HG03520 (cell line): Measurements from ENCODE around the gene TWF2.

Source experiments
- ATAC-seq: cut with Tn5 transposase; IDR thresholded peaks from one replicate; pipeline ENCODE4 v1.9.1; 2021; ENCODE audit warnings: mild to moderate bottlenecking, moderate library complexity; ENCODE audit not compliant: unreplicated experiment

Gene TWF2

GRCh38 chr3:52223449-52224408 is 15.2 kb downstream of the TWF2 start:
- no peak for ATAC-seq

GRCh38 chr3:52222319-52223221 is 16.4 kb downstream of the TWF2 start:
- ATAC-seq: no peak

- no peak for ATAC-seq
Measured at GRCh38 chr3:52221563-52222318, 17.2 kb downstream of the TWF2 start.

GRCh38 chr3:52221141-52221562 is 17.8 kb downstream of the TWF2 start:
- no peak for ATAC-seq

GRCh38 chr3:52220380-52221026 is 18.5 kb downstream of the TWF2 start:
- no peak for ATAC-seq

- no peak for ATAC-seq
Measured at GRCh38 chr3:52218937-52219650, 19.9 kb downstream of the TWF2 start.

DNA sequence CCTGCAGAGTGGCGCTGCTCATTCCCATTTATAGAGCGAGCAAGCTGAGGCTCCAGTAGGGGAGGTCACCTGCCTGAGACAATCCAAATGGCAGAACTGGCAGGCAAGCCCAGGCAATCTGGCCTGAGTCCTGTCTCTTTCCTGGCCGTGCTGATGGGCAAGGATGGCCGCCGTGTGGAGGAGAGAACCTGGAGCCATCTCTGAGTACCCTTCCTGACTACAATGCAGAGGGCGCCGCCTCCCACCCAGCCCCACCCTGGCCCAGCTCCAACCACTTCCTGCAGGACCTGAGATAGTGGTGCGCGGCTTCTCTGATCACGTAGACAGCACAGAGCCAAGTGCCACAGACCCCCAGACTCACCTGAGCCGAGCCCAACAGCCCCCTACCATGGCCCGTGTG is 20.5 kb downstream of the TWF2 start:
- ATAC-seq: no peak

DNA sequence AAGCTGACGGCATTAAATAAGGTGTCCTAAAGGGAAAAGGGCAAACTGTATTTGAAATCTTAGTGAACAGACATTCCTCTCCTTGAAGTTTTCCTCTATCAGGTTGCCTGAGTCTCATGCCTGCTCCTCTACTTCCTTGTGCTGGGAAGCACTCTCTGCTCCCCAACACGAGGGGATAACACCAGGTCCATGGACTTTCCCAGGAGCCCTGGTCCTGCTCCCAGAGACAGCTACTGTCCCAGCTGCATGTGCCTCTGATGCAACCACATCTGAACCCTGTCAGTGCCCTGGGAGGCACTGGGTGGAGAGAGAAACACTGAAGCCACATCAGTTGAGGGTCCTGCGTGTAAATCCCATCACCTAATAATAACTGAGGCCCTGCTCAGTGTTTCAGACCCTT is 20.9 kb downstream of the TWF2 start:
- ATAC-seq: no peak

GRCh38 chr3:52217409-52217805 is 21.6 kb downstream of the TWF2 start:
- no peak for ATAC-seq

DNA sequence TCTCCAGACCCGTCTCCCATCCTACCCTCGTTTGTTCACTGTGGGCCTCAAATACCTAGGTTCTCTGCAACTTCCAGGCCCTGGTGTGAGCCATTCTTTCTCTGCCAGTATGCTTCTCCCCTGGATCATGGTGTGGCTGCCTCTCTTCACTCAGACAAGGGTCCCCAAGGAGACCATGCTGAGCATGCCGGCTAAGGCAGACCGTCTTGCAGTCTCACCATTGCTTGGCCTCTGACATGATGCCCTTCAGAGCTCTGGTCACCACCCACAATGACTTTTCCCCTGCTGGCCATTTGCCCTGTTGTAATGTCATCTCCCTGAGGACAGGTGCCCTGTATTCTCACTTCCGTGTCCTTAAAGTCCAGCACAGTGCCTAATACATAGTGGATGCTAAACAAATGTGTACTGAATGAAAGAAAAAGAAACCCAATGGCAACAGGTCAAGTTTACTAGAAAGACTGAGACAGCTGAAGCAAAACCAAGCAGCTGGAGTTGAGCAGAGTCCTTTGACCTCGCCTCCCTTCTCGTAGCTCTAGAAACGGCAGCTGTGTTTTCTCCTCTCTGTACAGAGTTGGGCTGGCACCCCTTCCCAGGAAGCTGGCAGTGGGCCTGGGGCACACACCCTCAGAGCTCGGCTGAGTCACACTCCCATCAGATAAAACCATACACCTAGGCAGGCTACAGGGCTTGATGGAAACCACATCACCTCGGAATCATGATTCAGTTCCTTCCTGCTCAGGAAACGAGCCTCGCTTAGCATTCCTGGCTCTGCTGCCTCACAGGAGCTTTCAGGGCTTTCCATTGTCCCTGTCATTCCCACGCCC is 22.2 kb downstream of the TWF2 start:
- no peak for ATAC-seq

DNA sequence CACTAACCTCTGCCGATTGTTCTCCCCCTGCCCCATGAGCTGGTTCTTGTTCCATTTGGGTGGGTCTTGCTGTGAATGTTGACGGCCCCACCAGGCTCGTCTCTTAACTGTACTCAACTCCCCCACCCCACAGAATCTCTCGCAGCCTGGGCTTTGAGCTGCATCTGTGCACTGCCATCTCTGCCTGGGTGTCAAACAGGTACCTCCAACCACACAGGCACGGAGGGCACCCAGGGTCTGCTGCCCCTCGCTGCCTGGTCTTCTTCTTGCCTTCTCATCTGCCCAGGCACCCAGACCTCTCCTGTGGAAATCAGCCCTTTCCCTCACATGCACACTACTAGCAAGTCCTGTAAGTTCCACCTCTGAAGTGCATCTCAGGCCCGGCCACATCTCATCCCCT is 23.6 kb downstream of the TWF2 start:
- ATAC-seq: no peak

GRCh38 chr3:52213901-52214300 is 25.1 kb downstream of the TWF2 start:
- ATAC-seq: no peak

- no peak for ATAC-seq
Measured at GRCh38 chr3:52213005-52213404, 26.0 kb downstream of the TWF2 start.

DNA sequence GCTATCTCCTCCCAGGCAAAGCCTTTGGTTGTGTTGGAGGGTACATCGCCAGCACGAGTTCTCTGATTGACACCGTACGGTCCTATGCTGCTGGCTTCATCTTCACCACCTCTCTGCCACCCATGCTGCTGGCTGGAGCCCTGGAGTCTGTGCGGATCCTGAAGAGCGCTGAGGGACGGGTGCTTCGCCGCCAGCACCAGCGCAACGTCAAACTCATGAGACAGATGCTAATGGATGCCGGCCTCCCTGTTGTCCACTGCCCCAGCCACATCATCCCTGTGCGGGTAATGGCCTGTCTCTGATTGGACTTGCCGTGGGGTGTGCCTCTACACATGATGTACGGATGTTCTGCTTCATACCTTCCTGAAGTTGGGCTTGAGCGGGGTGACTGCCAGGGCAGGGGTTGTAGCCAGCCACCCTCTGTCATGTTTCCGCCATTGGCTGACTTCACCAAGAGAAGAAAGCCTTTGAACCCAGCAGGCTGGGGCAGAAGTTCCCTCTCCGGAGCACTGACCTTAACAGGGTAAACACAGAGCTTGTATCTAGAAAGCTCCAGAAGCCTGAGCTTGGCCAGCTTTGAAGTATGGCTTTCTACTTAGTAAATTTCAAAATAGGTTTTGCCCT is 27.6 kb downstream of the TWF2 start:
- no peak for ATAC-seq

DNA sequence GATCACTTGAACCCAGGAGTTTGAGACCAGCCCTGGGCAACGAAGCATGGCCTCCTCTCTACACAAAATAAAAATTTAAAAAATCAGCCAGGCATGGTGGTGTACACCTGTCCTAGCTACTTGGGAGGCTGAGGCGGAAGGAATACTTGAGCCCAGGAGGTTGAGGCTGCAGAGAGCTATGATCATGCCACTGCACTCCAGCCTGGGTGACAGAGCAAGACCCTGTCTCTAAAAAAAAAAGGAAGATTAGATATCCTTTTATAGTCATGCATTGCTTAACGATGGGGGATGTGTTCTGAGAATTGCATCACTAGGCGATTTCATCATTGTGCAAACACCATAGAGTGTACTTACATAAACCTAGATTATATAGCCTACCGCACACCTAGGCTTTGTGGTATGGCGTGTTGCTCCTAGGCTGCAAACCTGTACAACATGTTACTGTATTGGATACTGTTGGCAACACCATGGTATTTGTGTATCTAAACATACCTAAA is 28.4 kb downstream of the TWF2 start:
- ATAC-seq: no peak

DNA sequence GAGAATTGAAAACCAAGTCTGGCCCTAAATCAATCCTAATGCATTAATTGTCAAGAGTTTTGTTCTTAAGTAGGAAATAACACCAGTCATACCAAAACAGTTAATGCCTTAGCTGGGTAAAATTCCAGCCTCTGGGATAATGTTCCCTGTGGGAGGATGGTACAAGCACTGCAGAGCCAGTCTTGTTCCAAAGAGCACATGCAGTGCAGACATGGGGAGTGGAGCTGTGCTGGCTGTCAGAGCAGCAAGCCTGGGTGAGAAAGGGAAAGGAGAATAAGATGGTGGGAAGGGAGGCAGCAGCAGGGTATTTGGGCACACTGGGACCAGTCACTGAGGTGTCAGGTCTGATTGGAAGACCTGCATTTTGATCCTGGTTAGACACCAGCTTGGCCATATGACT is 28.9 kb downstream of the TWF2 start:
- no peak for ATAC-seq

DNA sequence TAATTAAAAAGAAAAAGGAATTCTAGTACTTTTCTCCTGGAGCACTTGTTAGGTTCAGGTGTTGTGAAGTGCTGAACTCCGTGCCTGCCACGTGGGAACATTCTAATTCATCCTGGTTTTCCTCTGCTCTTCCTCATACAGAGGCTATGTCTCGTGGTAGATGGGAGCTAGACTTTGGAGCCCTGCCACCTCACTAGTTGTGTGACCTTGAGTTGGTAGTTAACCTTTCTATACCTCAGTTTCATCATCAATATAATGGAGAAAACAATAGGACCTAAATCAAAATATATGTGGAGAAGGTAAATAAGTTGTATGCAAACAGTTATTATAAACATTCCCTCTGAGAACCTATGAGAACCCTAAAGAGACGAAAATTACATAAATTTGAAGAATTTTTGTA is 30.4 kb downstream of the TWF2 start:
- ATAC-seq: no peak

DNA sequence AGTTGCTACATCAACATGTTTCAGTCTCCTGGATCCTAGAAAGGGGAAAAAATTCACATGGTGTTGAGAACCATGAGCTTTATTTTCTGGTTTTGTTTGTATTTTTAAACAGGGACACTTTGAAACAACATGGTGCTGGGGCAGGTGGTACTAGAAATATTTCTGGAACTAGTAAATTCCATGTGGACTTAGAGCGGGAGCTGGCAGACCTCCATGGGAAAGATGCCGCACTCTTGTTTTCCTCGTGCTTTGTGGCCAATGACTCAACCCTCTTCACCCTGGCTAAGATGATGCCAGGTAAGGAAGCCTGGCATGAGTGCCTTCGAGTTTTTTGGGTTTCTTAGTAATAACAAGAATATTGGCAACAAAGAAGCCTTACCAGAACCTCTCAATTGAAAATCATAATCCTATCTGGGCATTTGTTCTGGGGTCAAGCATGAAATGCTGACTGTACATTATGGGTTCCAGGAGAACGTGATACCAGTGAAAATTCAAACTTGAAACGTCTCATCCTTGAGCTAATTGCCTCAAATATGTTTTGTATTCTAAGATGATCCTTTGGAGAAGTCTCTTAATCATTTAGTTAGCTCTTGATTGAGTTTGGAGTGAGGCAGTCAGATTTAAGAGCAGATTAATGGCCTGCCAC is 33.1 kb downstream of the TWF2 start:
- ATAC-seq: no peak
